ENCODE data around the gene KCNQ5. TPM values are rescaled to one million over a fixed set of nuclear protein-coding genes. Genes with fewer than 3 reads are reported as not detected.
"Not testable (repeated sequence)": the region's sequence is repeated elsewhere in the genome, so short reads cannot be mapped to it uniquely, and the experiment has no call there.

Gene KCNQ5
- total RNA-seq, 1 experiment from 2014 or later: 13.9 TPM

- no peak for DNase-seq (ENCODE audit: low read depth, low spot score)
- in situ Hi-C loops (cut with HindIII; ENCODE audit: low pct_unique_long_range_greater_than_20kb, low sequenced_read_pairs): no loop called here
Measured at GRCh38 chr6:72969666-72970065, 347.8 kb downstream of the KCNQ5 start.

GRCh38 chr6:72972579-72972978 lies 350.7 kb downstream of the KCNQ5 start:
- no peak for DNase-seq (ENCODE audit: low read depth, low spot score)
- in situ Hi-C loops (cut with HindIII; ENCODE audit: low pct_unique_long_range_greater_than_20kb, low sequenced_read_pairs): no loop called here

GRCh38 chr6:72974276-72974675 lies 352.4 kb downstream of the KCNQ5 start:
- in situ Hi-C loops (cut with HindIII; ENCODE audit: low pct_unique_long_range_greater_than_20kb, low sequenced_read_pairs): no loop called here
- no peak for DNase-seq (ENCODE audit: low read depth, low spot score)

GRCh38 chr6:72975352-72975752 lies 353.5 kb downstream of the KCNQ5 start:
- in situ Hi-C loops (cut with HindIII; ENCODE audit: low pct_unique_long_range_greater_than_20kb, low sequenced_read_pairs): no loop called here
- no peak for DNase-seq (ENCODE audit: low read depth, low spot score)

- in situ Hi-C loops (cut with HindIII; ENCODE audit: low pct_unique_long_range_greater_than_20kb, low sequenced_read_pairs): no loop called here
- DNase-seq (ENCODE audit: low read depth, low spot score): peak; percentile 52
Measured at GRCh38 chr6:72976484-72976883, 354.6 kb downstream of the KCNQ5 start.

- in situ Hi-C loops (cut with HindIII; ENCODE audit: low pct_unique_long_range_greater_than_20kb, low sequenced_read_pairs): no loop called here
- no peak for DNase-seq (ENCODE audit: low read depth, low spot score)
Measured at GRCh38 chr6:72977114-72977513, 355.2 kb downstream of the KCNQ5 start.

GRCh38 chr6:72978808-72979207 lies 356.9 kb downstream of the KCNQ5 start:
- in situ Hi-C loops (cut with HindIII; ENCODE audit: low pct_unique_long_range_greater_than_20kb, low sequenced_read_pairs); DNase-seq (ENCODE audit: low read depth, low spot score): not testable (repeated sequence)

GRCh38 chr6:72984189-72984831 lies 362.4 kb downstream of the KCNQ5 start:
- in situ Hi-C loops (cut with HindIII; ENCODE audit: low pct_unique_long_range_greater_than_20kb, low sequenced_read_pairs); DNase-seq (ENCODE audit: low read depth, low spot score): not testable (repeated sequence)

- in situ Hi-C loops (cut with HindIII; ENCODE audit: low pct_unique_long_range_greater_than_20kb, low sequenced_read_pairs): no loop called here
- DNase-seq (ENCODE audit: low read depth, low spot score): no peak
Measured at GRCh38 chr6:72984981-72985665, 363.3 kb downstream of the KCNQ5 start.

- in situ Hi-C loops (cut with HindIII; ENCODE audit: low pct_unique_long_range_greater_than_20kb, low sequenced_read_pairs): no loop called here
- DNase-seq (ENCODE audit: low read depth, low spot score): no peak
Measured at GRCh38 chr6:72987301-72987700, 365.4 kb downstream of the KCNQ5 start.

- DNase-seq (ENCODE audit: low read depth, low spot score): peak; percentile 93
- in situ Hi-C loops (cut with HindIII; ENCODE audit: low pct_unique_long_range_greater_than_20kb, low sequenced_read_pairs): no loop called here
Measured at GRCh38 chr6:72999995-73000394, 378.1 kb downstream of the KCNQ5 start.

GRCh38 chr6:73000460-73000859 lies 378.6 kb downstream of the KCNQ5 start:
- in situ Hi-C loops (cut with HindIII; ENCODE audit: low pct_unique_long_range_greater_than_20kb, low sequenced_read_pairs): no loop called here
- DNase-seq (ENCODE audit: low read depth, low spot score): no peak

GRCh38 chr6:73002588-73002987 lies 380.7 kb downstream of the KCNQ5 start:
- no peak for DNase-seq (ENCODE audit: low read depth, low spot score)
- in situ Hi-C loops (cut with HindIII; ENCODE audit: low pct_unique_long_range_greater_than_20kb, low sequenced_read_pairs): no loop called here

GRCh38 chr6:73003302-73003701 lies 381.4 kb downstream of the KCNQ5 start:
- in situ Hi-C loops (cut with HindIII; ENCODE audit: low pct_unique_long_range_greater_than_20kb, low sequenced_read_pairs): no loop called here
- DNase-seq (ENCODE audit: low read depth, low spot score): no peak

- in situ Hi-C loops (cut with HindIII; ENCODE audit: low pct_unique_long_range_greater_than_20kb, low sequenced_read_pairs): no loop called here
- DNase-seq (ENCODE audit: low read depth, low spot score): no peak
Measured at GRCh38 chr6:73004231-73004630, 382.4 kb downstream of the KCNQ5 start.

- in situ Hi-C loops (cut with HindIII; ENCODE audit: low pct_unique_long_range_greater_than_20kb, low sequenced_read_pairs): no loop called here
Measured at GRCh38 chr6:73004861-73005260, 383.0 kb downstream of the KCNQ5 start.

GRCh38 chr6:73006146-73006545 lies 384.3 kb downstream of the KCNQ5 start:
- in situ Hi-C loops (cut with HindIII; ENCODE audit: low pct_unique_long_range_greater_than_20kb, low sequenced_read_pairs): no loop called here
- DNase-seq (ENCODE audit: low read depth, low spot score): no peak

More at GRCh38 chr6:73004861-73005260, 383.0 kb downstream of the KCNQ5 start:
- DNase-seq (ENCODE audit: low read depth, low spot score): no peak

- no peak for DNase-seq (ENCODE audit: low read depth, low spot score)
- in situ Hi-C loops (cut with HindIII; ENCODE audit: low pct_unique_long_range_greater_than_20kb, low sequenced_read_pairs): no loop called here
Measured at GRCh38 chr6:73011945-73012344, 390.1 kb downstream of the KCNQ5 start.

GRCh38 chr6:73017476-73017875 lies 395.6 kb downstream of the KCNQ5 start:
- peak; percentile 3 for DNase-seq (ENCODE audit: low read depth, low spot score)
- in situ Hi-C loops (cut with HindIII; ENCODE audit: low pct_unique_long_range_greater_than_20kb, low sequenced_read_pairs): no loop called here

Measured in SK-MEL-5 (cell line).